GM18861 (cell line): Measurements from ENCODE around the gene CSKMT.
"Not testable (repeated sequence)": the region's sequence is repeated elsewhere in the genome, so short reads cannot be mapped to it uniquely, and the experiment has no call there.

Experiments used
- ATAC-seq: cut with Tn5 transposase; IDR thresholded peaks from one replicate; pipeline ENCODE4 v1.9.1; 2021; ENCODE audit not compliant: unreplicated experiment

The CSKMT gene

DNA sequence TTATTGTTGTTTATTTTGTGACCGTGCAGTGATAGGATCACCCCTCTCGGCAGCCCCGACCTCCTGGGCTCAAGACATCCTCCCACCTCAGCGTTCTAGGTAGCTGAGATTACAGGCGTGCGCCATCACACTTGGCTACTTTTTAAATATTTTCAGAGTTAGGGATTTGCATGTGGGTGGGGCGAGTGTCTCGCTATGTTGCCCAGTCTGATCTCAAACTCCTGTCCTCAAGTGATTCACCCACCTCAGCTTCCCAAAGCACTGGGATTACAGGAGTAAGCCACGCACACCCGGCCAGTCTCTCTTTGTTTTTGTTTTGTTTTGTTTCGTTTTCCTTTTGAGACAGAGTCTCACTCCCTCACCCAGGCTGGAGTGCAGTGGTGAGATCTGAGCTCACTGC is 10.8 kb upstream of the CSKMT start:
- no peak for ATAC-seq

DNA sequence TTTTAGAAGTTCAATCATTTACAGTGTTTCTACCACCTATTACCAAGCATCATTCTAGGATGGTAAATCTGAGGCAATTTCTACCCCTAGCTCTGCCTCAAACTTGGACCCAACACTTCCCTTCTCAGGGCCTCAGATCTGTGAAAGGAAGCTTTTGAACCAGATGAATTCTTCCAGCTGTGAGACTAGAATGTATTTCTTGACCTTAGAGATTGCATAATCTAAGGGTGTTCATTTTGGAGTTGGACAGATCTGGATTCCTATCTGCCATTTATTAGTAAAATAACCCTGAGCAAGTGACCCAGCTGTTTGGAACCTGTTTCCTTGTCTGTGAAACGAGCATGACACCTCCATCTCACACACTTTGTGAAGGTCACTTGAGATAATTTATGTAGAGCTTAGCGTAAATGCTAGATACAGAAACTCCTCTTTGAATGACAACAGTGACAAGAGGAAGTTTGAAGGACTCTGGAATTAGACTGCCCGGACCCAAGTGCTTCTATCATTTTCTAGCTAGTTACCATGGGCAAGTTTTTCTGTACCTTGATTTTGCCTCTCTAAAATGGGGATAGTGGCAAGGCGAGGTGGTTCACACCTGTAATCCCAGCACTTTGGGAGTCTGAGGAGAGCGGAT is 8.2 kb upstream of the CSKMT start:
- no peak for ATAC-seq

DNA sequence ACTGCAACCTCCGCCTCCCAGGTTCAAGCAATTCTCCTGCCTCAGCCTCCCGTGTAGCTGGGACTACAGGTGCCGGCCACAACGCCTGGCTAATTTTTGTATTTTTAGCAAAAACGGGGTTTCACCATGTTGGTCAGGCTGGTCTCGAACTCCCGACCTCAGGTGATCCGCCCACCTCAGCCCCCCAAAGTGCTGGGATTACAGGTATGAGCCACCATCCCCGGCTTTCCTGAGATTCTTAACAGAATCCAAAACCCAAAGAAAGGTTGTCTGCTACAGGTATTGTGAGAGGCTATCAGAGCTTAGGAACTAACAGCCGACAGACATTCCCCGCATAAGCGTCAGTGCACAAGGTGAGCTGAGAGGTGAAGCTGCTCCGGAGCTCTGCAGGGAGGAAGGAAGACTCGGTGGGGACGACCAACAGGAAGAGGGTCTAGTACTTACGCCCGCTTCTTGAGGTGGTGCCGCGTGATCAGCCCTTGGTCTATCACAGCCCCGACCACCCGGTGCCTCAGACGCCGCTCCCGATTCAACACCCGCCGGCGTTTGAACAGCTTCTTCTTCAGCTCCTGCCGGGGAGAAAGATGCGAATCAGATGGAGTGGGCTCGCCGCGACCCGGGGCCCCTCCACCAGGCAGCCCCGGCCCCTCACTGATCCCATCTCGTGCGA is 572 bp upstream of the CSKMT start:
- peak; percentile 10 for ATAC-seq

DNA sequence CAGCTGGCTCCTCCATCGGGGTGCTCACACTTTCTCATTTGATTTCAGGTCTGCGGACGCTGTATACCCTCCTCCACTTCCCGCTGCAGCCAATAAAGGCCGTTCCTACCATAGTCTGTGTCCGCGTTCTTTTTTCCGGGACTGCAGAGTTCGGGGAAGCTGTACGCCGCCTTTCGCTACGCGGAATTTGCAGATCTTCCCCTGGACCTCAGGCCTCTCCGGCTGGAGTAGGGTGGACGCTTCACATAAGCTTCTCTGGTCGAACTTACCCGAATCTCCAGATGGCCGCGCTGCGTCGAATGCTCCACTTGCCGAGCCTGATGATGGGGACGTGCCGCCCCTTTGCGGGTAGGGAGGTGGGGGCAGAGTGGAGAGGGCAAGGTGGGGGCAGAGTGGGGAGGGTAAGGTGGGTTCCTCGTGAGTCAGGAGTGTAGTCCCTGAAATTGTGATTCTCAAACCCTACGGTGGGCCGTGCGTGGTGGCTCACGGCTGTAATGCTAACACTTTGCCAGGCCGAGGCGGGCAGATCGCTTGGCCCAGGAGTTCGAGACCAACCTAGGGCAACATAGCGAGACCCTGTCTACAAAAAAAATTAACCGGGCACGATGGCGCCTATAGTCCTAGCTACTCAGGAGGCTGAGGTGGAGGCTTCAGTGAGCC is 617 bp downstream of the CSKMT start:
- no peak for ATAC-seq

DNA sequence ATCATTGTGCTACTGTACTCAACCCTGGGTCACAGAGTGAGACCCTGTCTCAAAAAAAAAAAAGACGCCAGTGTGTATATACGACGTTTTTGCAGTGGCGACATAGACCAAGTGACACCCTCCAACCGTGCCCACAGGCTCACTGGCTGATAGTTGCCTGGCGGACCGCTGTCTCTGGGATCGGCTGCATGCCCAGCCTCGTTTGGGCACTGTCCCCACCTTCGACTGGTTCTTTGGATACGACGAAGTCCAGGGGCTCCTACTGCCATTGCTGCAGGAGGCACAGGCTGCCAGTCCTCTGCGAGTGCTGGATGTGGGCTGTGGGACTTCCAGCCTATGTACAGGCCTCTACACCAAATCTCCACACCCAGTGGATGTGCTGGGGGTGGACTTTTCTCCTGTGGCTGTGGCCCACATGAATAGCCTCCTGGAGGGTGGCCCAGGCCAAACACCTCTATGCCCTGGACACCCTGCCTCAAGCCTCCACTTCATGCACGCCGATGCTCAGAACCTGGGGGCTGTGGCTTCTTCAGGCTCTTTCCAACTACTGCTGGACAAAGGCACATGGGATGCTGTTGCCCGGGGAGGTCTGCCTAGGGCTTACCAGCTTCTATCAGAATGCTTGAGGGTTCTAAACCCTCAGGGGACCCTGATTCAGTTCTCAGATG is 1.3 kb downstream of the CSKMT start:
- ATAC-seq: no peak

DNA sequence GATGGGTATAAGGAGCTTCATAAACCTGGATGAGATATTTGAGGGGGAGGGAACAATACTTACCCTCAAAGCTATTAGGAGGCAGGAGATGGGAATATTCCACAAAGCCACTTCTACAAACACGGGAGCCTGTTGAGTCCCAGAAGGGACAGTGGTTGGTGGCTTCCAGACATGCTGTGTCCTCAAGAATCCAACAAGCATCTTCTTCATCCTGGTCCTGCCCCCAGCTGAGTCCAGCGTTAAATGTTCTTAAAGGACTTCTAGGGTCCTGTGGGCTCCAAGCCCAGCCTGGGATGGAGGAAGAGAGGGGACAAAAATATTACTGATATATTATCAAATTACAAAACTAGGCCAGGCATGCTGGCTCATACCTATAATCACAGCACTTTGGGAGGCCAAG is 2.3 kb downstream of the CSKMT start:
- ATAC-seq: no peak

DNA sequence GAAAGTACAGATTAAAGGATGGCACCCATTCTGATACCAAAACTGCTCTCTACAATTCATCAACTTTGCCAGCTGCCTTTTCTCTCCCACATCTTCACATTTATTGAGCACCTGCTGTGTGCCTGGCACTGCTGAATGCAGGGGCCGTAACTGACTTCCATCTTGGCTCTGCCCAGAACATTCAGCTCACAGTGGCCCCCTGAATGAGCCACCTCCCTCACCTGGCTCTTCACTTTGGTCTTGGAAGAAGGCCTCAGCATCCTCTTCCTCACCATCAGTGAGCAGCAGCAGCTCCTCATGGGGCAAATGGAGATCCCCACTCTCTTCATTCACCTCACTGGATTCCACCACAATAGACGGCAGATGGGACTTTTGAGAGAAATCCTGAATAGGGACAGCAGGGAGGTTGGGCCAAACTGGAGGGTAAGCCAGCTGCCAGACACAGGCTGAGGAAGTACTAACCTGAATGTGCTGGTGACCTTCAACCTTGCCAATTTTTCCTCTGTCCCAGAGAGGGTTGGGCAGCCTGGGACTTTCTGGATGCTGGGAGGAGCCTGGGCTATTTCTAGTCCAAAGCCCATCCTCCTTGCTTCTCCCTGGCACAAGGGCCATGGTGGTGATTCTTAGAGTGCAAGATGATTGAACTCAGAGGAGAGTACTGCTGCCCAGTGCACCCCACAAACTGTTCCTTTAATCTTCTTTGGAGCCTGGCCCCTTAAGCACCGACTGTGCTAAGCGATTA is 4.5 kb downstream of the CSKMT start:
- no peak for ATAC-seq

DNA sequence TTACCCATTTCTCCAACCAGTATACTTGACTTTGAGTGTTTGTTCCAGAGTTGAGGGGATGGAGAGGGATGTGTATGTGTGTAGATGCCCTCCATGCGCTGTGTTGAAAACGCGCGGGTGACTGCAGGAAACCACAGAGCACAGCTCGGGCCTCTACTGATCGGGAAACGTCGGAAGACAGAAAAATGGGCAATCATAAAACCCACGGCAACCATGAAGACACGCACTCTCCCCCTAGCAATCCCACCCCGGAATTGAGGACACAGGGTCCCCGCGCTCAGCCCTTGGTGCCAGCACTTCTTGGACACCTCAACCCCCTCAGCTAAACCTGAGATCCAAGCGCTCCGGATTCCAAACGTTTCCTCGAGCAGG is 6.1 kb downstream of the CSKMT start:
- no peak for ATAC-seq

DNA sequence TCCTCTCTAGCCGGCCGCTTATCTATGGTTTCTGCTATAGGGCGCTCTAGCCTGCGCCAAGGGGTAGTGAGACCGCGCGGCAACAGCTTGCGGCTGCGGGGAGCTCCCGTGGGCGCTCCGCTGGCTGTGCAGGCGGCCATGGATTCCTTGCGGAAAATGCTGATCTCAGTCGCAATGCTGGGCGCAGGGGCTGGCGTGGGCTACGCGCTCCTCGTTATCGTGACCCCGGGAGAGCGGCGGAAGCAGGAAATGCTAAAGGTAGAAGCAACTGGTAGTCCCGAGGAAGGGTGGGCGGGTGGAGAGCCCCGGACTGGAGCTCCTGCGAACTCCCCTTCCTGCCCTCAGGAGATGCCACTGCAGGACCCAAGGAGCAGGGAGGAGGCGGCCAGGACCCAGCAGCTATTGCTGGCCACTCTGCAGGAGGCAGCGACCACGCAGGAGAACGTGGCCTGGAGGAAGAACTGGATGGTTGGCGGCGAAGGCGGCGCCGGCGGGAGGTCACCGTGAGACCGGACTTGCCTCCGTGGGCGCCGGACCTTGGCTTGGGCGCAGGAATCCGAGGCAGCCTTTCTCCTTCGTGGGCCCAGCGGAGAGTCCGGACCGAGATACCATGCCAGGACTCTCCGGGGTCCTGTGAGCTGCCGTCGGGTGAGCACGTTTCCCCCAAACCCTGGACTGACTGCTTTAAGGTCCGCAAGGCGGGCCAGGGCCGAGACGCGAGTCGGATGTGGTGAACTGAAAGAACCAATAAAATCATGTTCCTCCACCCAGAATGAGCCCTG is 6.7 kb downstream of the CSKMT start, which contains the start of the genes LBHD1 and UQCC3:
Gene LBHD1, minus strand, starts transcription at position 660 of the 782 bp plus-strand sequence. CDS start 2,236 bp downstream, outside the sequence.
Gene UQCC3, plus strand, starts transcription at position 66 of the 782 bp plus-strand sequence. Its CDS starts 73 bp downstream, at position 139.
- ATAC-seq: peak; percentile 52

DNA sequence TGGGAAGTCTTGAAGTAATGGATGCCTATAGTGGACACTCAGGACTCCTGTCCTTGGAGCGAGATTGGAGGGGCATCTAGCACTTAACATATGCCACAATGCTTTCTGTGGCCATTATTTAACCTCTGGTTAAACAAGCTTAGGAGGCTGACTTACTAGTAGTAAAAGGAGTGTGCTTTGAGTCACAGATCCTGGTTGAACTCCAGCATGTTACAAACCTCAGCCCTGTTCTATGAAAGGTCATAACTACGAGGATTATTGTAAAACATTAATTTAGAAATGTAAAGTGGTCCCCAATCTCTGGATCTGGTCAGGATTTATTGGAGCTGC is 8.0 kb downstream of the CSKMT start:
- no peak for ATAC-seq

DNA sequence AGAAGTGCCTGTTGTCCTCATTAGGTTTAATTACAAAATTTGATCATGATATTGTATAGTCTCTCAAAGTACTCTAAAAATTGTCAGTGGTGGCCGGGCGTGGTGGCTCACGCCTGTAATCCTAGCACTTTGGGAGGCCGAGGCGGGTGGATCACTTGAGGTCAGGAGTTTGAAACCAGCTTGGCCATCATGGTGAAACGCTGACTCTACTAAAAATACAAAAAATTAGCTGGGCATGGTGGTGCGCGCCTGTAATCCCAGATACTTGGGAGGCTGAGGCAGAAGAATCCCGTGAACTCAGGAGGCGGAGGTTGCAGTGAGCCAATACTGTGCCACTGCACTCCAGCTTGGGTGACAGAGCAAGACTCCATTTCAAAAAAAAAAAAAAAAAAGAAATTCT is 10.3 kb downstream of the CSKMT start:
- not testable (repeated sequence) for ATAC-seq

DNA sequence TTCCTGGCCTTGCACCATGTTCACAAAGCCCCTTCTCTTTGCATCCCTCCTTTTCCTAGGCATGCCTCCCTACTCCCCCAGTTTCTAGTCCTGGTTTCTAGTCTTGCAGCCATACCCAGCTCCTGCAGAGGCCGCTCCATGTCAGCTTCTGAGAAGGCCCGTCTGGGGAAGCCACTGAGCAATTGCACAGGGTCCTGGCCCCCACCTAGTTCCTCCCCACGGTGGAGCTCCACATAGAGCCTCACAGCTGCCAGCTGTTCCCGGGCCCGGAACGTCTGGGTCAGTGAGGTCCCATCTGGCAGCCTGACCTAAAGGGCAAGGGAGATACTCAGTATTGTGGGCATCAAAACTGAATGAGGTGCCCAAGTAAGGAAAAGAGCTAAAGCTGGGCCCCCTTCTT is 11.6 kb downstream of the CSKMT start:
- no peak for ATAC-seq

DNA sequence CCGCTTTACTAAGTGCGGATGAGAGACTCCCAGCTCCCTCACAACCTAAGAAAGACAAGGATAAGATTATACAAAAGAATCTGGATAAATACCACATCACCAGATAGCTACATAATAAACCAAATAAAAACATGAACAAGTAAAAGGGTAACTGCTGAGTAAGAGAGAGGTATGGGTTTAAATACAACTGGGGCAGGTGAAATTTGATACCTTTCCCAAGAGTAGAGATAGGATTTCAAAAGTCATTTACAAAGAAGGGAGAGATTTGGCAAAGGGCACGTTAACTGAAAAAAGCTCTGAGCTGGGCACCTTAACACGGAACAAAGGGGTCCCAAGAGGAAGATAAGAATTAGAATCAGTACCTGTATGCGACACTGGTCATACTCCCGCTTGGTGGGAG is 12.0 kb downstream of the CSKMT start:
- no peak for ATAC-seq

DNA sequence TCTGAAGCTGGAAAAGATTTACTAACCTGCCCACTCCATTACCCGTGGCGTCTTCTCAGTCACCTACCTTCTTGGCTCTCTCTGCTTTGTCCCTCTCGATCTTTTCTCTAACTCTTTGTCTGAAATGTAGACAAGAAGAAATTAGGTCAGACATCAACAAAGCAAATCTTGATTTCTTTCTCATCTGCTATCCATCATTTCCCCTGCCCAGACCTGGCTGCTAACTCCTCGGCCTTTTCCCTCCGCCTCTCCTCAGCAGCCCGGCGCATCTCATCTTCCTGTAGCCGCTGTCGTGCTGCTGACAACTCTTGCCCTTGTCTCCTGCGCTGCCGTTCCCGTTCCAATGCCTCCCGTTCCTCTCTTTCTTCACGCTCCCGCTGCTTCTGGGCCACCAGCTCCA is 12.6 kb downstream of the CSKMT start:
- no peak for ATAC-seq

DNA sequence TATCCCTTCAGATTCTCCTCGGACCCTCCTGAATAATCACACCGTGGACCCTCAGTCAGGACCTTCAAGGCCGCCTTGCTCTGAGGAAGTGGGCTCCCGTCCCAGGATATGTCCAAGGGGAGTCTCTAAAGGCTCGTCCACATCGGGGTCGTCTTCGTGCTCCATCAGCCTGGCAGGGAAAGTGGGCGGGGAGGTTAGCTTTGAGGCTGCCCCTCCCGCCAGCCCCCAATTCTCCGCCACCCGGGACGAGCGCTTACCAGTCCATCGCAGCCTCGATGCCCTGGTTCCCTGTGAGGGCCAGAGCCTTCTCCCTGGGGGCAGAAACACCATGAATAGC is 13.3 kb downstream of the CSKMT start:
- no peak for ATAC-seq

DNA sequence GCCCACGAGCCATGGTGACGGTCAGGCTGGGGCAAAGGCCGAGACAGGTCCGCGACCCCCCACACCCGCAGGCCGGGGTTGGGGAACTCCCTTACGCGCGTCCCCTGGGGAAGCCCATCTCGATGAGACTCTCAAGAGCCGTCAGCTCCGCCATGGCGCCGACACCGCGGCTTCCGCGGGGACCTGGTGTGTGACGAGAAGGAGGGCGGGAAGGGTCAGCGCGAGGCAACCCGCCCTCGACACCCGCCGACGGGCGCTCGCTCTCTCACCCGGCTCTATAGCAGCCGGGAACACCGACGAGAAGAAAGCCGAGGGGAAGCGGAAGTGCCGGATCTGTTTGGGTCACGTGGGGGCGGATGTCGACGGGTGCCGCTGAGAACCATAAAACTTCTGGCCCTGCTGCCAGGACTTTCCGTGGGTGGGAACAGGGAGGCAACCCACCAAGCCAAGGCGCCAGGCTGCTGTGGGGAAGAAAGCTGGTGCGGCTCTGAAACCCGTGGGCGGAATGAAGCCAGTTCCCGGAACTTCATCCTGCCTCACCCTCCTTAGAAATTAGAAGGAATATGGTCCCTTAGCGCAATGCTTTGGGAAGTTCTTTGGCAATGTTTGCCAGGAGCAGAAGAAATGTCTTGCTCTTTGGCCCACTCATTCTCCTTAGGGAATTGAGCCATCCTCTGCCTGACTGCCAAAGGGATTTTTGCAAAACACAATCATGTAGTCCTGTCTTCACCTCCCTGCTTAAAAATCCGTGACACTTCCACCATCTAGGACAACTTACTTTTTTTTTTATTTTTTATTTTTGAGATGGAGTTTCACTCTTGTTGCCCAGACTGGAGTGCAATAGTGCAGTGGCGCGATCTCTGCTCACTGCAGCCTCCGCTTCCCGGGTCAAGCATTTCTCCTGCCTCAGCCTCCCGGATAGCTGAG is 13.9 kb downstream of the CSKMT start, which contains the start of gene UBXN1:
Gene UBXN1, minus strand, starts transcription at position 304 of the 927 bp plus-strand sequence. Its CDS starts 150 bp downstream, at position 154.
- peak; percentile 49 for ATAC-seq

DNA sequence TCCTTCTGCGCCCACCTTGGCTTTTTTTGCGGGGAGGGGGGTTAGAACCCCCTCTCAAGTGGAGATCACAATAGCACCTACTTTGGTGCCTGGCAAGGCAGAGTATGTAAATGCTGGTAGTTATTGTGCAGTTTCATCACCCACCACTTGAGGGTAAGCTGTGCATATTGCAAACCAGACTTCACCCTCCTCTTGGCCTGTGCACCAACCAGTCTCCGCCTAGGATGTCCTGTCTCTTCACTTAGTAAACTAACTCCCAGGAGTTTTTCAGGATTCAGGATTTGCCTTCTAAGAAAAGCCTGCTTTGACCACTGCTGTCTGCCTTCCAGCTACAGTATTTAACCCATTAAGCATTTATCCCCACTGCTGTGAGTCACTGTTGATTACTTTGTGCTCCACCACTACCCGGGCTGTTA is 15.7 kb downstream of the CSKMT start:
- ATAC-seq: peak; percentile 52

DNA sequence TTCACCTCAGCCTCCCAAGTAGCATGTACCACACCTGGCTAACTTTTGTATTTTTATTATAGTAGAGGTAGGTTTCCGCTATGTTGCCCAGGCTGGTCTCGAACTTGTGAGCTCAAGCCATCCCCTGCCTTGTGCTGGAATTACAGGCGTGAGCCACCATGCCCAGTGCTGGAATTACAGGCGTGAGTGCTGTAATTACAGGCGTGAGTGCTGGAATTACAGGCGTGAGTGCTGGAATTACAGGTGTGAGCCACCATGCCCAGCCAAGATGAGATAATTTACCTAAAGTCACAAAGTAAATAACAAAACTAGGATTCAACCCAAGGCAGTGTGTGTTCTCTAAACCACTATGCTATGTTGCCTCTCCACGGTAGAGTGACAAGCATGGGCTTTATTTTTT is 17.4 kb downstream of the CSKMT start:
- no peak for ATAC-seq
